Activated T-cell treated with anti-CD3 and anti-CD28 coated beads for 4 hours (primary cell): ENCODE data around the gene FOS.

Experiments
- DNase-seq: peaks from one replicate; pipeline ENCODE4 v3.0.0-alpha.2; 2020

Gene FOS

GRCh38 chr14:75322746-75323145 lies 44.1 kb downstream of the FOS start:
- DNase-seq: no peak

DNA sequence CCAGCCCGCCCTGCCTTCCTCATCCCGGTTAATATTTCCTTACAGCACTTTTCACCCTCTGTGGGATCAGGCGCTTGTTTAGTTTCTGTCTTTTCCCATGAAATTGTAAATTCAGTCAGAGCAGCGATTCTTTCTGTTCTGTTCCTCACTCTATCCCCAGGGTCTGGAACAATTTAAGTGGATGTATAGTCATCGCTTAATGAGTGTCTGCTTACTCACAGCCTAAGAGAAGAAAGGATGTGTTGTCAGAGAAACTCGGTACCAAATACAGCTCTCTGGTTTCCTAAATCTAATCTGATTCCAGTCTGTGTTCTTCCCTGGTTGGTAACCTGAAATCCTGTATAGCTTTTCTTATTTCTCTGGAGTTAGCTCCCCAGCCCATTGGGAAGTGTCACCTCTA lies 44.9 kb downstream of the FOS start:
- no peak for DNase-seq

- no peak for DNase-seq
These were observed 50.0 kb downstream of the FOS start for GRCh38 chr14:75328558-75329155.

- no peak for DNase-seq
These were observed 50.7 kb downstream of the FOS start for GRCh38 chr14:75329369-75329768.

DNA sequence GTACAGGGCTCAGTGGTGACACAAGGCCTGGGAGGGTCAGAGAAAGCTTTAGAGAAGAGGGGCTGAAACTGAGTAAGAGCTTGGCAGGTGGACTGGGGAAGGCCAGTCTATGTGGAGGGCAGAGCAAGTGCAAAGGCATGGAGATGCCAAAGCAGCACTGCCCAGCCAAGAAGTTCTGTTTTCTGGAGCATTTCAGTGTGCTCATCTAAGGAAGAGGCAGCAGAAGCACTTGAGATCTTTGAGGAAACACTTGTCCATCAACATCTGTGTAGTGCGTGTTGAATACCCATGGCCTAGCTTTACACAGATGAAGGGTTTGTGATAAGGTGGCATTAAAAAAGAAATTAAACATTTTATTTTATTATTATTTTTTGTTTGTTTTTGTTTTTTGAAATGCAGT lies 52.8 kb downstream of the FOS start:
- DNase-seq: no peak
